ENCODE data around the gene BCKDHA.
A peak's percentile ranks its signal among the peaks of the same experiment; 100 is the strongest.

BCKDHA gene

DNA sequence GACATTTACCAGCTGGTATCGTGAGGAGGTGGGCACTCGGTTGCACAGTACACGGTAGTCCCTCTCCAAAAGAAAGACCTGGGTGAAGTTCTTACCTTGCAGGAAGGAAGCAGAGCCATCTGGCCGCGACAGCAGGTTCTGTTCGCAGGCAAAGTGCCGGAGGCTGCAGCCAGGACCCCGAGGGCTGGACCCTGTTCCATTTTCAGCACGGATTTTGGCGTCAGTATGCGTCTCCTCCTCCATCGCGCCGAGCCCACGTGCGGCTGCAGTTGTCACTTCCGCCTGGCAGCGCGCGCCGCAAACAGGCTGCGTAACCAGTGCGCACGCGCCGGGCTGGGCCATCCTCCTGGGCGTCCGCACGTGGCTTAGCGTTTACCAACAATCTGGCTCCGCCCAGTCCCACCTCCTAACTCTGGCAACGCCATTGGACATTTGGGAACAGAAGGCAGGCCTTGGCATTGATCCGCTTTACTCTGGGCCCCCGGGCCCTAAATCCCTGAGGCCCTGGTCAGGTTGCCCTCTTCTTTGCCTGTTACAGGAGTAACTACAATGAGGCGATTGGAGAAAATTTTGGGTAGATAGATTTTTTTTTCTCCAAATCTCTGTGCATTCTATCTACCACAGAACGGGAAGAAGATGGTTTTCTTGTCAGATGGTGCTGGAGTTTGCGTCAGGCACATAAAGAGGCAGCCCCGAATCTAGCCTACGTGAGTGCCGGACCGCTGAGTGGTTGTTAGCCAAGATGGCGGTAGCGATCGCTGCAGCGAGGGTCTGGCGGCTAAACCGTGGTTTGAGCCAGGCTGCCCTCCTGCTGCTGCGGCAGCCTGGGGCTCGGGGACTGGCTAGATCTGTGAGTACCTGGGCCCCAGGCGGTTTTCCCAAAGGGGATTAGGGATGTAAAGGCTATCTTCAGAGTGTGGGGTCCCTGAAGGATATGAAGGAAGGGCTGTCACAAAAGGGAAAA is at the start of gene BCKDHA, which contains the start of gene EXOSC5:
BCKDHA (plus strand) TSS at position 733 of the 964 bp plus-strand sequence; CDS start at position 743, 10 bp downstream.
EXOSC5 (minus strand) TSS at position 274 of the 964 bp plus-strand sequence; CDS start at position 243, 31 bp downstream.
- peak; percentile 97 for DNase-seq

DNA sequence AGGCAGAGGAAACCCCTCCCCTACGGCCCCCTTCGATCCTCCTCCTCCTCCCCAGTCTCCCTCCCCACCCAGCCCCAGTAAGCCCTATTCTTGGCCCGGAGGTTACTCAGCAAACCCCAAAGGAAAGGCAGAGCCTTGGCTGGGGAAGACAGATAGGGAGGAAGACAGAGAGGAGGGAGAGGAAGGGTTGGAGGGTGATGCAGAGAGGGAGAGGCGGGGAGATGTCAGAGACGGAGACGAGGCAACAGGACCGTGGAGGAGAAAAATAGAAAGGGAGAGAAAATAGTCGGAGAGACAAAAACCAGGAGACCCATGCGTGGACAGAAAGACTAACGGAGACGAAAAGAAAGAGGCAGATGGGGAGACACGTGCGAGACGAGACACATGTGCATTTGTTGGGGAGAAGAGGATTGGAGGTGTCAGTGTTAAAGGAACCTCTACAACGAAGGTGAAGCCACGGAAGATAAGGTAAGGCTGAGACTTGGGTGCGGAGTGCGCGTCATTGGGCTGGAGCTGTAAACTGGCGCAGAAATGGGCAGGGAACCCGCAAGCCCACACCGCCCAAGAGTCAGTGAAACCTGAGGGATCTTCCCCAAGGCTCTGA is 46.8 kb upstream of the BCKDHA start:
- peak; percentile 37 for DNase-seq

DNA sequence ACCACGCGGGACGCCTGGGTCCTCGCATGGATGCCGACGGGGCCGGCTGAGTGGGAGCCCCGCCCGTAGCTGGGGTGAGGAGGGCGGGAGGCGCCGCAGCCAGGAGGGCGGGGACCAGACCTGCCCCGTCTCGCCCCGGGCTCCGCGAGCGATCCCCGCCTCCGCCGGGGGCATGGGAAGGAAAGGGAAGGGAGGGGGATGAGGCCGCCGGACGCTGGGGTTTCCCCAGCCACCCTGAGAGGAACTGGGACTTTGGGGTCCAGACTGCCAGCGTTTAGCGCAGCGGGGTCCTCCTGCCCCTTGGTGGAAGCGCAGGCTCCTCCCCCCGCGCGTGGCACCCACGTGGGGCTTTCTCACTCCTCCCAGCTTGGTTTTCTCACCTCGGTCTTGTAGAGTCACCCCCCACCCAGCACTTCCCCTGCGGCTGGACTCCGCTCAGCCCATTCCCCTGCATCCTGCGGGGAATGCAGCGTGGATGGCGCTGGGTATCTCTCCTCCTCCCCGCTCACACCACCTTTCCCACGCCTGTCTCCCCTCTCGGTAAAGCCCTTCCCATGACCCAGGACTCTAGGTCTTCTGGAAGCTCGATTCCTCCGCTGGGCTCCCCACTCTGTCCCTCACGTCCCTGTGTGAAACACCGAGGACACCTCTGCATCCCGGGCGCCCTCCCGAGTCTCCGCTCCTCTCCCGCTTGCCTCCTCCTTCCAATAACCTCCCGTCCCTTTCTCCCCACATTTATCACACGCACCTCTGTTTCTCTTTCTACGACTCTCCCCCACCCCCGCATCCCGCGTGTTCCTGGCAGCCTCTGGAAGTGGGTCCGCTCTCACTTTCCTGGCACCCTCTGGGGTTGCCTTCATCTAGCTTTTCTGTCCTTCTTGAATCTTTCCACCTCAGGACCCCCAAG is 46.0 kb upstream of the BCKDHA start:
- DNase-seq = peak; percentile 61

DNA sequence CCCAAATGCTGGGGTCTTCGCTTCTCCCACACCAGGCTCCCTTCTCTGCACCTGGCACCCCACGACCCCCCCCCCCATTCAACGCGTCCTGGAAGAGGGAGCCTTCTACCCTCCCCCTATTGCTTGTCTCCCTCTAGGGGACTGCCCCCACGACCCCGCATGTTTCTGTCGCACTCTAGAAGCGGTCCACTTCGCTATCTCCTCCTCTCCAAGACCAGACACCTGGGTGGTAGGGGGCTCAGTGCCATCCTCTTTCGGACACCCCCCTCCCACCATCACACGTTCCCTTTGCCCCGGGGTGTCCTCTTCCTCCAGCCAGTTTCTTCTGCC is 45.4 kb upstream of the BCKDHA start:
- DNase-seq = no peak

DNA sequence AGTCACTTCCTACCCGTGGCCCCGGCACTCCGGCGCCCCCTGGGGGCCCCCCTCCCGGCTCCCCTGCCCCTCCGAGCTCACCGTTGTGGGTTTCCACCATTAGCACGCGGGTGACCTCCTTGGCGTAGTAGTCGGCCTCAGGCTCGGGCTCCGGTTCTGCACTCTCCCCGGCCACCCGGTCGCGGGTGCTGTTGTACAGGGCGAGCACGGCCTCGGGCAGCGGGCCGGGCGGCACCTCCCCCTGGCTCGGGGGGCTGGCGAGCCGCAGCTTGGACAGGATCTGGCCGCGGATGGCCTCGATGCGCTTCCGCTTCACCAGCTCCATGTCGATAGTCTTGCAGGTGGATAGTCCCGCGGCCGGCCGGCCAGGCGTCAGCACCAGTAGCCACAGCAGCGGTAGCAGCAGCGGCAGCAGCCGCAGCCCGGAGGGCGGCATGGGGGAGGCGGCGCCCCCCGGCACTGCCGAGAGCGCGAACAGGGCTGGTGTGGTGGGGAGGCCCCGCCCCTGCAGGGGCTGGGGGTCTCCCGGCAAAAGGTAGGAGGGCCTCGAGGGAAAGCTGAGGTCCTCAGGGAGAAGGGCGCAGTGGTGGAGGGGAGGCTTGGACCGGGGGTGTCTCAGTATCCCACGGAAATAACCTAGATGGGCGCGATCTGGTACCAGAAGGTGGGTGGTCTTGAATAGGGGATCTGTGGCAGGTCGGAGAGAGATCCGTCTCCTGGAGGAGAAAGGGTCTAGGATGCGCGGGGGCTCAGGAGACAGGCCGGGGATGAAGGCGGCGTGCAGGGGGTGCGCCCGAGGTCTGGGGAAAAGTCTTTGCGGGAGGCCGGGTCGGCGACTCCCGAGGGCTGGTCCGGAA is 44.8 kb upstream of the BCKDHA start:
- peak; percentile 56 for DNase-seq

DNA sequence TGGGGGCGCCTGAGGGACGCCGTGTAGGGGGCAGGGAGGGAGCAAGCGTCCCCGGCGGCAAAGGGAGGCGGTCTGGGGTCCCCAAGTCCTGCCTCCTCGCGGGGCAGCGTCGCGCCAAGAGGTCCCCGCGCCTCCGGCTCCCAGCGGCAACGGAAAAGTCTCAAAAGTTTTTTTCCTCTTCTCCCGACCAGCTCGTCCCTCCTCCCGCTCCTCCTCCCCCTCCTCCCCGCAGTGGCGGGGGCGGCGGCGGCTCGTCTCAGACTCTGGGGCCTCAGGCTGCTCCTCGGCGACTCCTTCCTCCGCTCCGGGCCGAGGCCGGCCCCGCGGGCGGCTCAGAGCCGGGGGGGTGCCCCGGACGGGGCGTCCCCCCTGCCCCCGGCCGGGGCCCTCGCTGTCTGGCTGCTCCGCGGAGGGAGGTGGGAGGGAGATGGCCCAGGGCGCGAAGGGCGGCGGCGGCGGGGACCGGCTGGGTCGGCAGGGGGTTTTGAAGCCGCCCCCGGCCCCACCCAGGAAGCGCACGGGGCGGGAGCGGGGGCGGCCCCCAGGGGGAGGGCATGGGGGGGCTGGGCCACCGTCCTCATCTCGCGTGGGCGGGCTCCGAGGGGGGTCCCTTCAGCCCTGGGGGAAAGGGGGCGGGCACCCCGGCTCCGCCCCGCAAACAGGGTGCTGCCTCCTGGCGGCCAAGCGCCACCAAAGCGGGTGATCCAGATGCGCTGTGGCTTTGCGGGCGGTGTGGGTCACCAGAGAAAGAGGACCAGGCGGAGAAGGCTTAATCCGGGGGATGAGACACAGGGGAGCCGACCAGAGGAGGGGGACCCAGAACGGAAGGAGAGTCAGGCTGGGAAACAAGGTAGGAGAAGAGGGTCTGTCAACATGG is 43.9 kb upstream of the BCKDHA start, which contains the start of gene TGFB1:
TGFB1 (minus strand) TSS at position 457 of the 877 bp plus-strand sequence. CDS start 878 bp downstream, outside the sequence.
- peak; percentile 67 for DNase-seq

DNA sequence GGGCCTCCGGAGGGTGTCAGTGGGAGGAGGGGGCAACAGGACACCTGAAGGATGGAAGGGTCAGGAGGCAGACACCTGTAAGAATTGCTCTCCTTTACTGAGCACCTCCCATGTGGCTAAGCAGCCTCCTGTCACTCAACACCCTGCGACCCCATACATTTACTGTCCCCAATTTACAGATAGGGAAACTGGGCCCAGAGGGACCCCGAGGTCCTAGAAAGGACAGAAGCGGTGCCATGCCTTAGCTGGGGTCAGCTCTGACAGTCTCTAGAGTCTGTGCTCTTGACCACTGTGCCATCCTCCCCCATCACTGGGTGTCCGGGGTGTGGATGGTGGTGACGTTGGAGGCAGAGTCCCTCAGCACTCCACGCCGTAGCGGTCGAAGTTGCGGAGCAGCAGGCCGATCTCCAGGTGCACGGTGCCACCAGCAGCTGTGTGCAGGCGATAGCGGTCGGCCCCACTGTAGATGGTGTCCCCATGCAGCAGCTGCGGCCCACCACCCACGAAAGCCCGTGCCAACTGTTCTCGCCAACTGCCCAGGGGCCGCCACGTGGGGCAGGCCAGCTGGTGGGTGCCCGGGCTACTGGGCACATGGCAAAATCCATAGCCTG is 43.2 kb upstream of the BCKDHA start:
- no peak for DNase-seq

DNA sequence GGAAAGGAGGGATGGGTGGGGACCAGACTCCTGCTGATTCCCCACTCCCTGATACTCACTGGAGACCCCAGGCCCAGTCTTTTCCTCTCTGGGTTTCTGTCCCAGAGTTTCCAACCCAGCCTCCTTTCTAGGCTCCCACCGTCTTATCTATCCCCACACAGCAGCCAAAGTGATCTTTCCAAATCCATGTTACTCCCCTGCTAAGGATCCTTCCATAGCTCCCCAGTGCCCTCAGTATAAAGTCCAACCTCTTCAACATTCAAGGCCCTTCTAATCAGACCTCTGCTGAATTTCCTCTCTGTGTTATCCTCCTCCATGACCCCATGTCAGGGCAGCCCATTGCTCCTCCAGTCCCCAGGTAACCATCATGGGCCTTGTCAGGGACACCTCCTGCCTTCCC is 42.6 kb upstream of the BCKDHA start:
- no peak for DNase-seq

DNA sequence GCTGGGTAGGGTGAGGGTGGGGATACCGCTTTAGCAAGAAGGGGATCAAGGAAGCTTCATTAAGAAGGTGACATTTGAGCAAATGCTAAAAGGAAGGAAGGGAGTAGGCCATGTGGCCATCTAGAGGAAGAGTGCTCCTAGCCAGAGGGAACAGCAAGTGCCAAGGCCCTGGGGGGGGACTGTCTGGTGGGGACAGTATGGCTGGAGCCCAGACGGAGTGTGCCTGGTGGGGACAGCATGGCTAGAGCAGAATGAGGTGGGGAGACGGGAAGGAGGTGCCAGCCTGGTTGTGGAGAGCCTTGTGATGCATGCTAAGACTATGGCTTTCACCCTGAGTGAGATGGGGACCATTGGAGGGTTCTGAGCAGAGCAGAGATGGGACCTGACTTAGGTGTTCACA is 41.8 kb upstream of the BCKDHA start:
- DNase-seq = no peak

DNA sequence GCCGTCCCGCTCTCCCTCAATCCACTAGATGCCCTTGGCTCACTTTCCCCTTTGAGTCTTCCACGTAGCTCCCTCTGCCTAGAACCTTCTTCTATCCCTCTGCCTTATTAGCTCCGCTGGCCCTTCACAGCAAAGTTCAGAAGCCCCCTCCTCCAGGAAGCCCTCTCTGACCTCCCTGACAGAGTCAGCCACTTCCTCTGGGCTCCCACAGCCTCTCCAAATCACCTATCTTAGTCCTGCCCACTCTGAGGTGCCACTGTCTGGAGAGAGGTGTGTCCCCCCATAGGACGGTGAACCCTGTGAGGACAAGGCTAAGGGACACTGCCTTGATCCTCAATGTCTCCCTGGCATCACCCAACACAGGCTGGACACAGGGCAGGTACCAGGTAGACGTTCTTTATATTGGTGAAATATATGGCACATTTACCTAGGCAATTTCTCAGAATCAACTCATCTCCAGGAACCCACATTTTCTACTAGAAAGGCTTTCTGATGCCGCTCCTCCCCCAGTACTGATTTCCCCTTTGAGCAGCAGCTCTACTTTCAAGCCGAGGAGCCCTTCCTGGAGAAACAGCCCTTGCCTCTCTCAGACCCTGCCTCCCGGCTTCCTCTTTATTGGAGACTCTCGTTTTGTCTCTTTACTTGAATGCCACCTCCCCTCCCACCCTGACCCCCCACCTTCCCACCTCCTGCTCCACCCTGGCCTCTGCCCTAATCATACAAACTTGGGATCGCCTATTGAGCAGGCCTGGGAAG is 40.5 kb upstream of the BCKDHA start:
- no peak for DNase-seq

DNA sequence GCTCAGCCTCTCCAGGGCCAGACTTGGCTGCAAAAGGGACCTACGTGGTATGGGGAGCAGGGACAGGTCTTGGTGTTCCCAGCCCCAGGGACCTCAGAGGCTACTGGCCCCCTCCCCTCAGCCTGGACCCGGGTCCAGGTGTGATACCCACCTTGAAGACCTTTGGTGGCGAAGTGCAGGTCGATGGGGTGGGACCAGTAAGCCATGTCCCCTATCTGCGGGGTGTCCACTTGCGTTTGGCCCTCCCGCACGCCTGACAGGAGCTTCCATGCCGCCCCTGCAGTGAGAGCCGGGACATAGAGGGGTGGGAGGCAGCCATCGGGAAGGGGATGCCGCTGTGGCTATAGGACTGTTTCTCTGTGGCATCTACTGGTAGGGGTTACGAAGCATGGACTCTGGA is 39.9 kb upstream of the BCKDHA start:
- DNase-seq = no peak

DNA sequence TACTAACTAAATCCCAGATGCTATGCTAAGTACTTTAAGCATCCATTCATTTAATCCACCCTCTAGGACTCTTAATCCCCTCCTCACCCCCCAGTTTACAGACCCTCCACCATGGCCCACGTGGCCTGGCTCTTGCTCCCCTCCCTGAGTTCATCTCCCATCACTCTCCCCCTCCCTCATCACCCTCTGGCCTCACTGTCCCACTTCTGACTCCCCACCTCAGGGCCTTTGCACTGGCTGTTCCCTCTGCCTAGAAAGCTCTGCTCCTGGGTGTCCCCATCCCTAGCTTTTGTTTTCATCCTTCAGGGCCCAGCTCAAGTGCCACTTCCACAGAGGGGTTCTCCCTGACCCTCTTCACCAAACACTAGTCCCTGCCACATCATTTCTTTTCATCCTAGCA is 37.9 kb upstream of the BCKDHA start:
- DNase-seq = no peak

DNA sequence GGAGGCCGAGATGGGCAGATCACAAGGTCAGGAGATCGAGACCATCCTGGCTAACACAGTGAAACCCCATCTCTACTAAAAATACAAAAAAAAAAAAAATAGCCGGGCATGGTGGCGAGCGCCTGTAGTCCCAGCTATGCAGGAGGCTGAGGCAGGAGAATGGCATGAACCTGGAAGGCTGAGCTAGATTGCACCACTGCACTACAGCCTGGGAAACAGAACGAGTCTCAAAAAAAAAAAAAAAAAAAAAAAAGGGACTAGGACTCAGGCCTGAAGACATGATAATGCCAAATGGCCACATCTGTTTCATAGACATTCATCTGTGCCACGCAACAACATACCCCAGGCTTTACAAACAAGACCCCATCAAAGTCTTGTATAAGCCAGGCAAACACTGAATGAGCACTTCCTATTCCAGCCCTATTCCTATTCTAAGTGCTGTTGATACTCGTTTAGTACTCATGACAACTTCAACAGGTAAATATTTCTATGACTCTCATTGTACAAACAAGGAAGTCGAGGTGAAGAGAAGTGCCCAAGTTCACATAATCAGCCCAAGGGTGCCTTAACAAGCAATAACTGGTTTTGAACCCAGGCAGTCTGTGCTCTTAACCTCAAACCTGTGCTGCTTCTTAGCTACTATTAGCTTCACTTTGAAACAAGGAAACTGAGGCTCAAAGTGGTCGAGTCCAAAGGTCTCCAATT is 35.3 kb upstream of the BCKDHA start:
- no peak for DNase-seq

DNA sequence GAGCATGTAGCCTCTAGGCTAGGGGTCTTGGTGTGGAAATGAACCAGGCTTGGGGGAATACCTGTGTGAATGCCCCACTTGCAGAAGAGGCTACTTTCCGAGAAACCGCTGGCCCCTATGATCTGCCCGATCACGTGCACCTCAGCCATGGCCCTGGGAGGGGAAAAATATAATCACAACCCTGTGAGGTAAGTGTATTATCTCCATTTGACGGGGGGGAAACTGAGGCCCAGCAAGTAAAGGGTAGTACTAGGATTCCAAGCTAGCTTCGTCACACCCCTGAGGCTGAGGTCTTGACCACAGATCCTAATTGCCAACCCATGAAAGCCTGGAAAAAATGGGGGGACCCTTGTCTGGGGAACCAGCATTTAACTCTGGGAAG is 34.3 kb upstream of the BCKDHA start:
- no peak for DNase-seq

DNA sequence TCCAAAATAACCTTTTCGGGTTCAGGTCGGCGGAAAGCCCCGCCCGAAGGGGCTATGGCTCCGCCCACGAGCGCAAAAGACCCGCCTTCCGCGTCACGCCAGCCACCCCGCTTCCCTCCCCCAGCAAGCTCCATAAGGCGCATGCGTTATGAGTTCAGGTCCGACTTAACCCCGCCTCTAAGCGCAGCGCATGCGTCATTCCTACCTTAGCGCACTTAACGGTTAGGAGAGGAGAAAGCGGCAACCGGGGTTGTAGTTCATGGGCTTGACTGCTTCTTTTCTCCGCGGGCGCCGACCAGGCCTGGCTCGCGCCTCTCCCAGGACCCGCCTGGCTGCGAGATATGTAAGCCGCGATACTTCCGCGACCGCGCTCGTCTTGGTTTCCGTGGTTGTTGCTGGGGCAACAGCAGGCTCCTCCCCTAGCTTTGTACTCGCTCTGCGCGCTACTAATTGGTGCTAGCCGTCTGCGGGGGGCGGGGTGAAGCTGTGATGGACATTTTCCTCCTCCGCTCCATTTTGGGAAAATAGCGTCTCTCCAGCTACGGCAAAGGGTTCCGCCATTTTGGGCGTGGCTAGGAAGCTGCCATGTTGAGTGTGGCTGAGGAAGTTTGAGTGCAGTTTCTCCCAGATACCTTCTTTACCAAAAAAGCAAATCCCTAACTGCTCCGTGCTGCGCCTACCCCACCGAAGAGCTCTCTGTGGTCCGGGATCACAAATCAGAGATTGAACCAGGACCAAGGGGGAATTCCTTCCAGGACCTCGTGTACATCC is 33.7 kb upstream of the BCKDHA start, which contains the start of gene B9D2:
B9D2 (minus strand) TSS at position 397 of the 771 bp plus-strand sequence. CDS start 630 bp downstream, outside the sequence.
- peak; percentile 92 for DNase-seq

DNA sequence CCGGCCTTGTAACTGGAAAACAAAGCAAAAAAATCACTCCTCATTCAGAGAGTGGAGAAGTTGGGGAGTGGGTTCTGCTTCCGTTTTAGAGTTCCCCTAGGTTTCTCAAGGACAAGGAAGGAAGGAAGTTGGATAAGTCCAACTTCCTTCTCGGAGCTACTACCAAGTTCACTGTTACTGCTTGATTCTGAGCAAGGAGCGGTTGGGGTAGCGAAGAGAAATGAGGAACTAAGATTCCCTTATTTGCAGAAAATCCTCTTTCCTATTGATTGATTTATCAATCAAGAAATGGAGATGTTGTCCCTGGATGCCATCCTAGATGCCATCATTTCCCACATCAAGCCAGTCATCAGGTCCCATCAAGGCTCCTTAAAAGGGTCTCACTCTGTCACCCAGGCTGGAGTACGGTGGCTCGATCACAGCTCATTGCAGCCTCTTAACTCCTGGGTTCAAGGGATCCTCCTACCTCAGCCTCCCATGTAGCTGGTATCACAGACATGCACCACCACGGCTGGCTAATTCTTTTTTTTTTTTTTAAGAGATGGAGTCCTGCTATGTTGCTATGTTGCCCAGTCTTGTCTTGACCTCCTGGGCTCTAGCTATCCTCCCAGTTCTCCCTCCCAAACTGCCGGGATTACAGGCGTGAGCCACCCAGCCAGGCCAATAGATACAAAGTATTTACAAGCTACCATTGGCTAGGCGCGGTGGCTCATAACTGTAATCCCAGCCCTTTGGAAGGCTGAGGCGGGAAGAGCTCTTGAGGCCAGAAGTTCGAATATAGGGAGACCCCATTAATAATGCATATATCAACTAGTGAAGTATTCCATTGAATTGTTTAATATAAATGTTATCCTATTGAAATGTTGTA is 32.9 kb upstream of the BCKDHA start:
- DNase-seq = peak; percentile 63

DNA sequence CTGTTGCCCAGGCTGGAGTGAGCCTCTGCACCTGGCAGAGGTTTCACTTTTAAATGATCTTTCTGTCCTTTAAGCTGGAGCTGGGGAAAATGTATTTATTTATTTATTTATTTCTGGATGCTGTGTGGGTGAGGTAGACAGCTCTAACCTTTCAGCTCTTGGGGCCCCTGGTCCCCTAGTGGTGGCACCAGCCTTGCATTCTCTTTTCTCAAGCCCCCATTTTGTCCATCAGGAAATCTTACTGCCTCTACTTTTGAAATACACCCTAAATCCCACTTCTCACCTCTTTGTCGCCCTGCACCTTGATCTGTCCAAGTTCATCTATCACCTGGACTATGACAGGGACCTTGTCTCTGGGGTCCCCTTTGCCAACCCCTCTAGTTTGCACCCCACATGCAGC is 31.5 kb upstream of the BCKDHA start:
- DNase-seq = no peak

Measured in GF-D8 (cell line).